Measurements from ENCODE around the gene SPINT4. TPM values are rescaled to one million over a fixed set of nuclear protein-coding genes. Genes with fewer than 3 reads are reported as not detected.

SPINT4 gene
- polyA plus RNA-seq, 1 donor (not counting 4 experiments of a cell fraction or from before 2014, with no cell fraction given), result not detected

- Histone ChIP-seq H4K20me1 (ENCODE audit: control insufficient read depth, extremely low read depth, insufficient read depth, low read length) (no peaks in the 10 kb centered on the region), H3K27ac (ENCODE audit: control insufficient read depth, insufficient read depth, low read length) (no peak overlapping the region), H3K4me3 (ENCODE audit: control insufficient read depth in 2 of 3, extremely low read depth in 1 of 3, insufficient read depth in 2 of 3, low read depth in 1 of 3, low read length in 3 of 3) (no peak overlapping the region), H3K9me1 (ENCODE audit: control insufficient read depth, extremely low read depth, insufficient read depth, low read length) (no peaks in the 10 kb centered on the region), H3K36me3 (ENCODE audit: control insufficient read depth in 2 of 2, extremely low read depth in 1 of 2, insufficient read depth in 2 of 2, low read length in 2 of 2) (no peaks in the 10 kb centered on the region), H2AFZ (ENCODE audit: control insufficient read depth, low read length) (no peak overlapping the region), H3K79me2 (ENCODE audit: control insufficient read depth, insufficient read depth, low read length) (no peaks in the 10 kb centered on the region), H3K9me3 (ENCODE audit: control insufficient read depth, low read depth, low read length) (no peaks in the 10 kb centered on the region), H3K9ac (ENCODE audit: control insufficient read depth, extremely low read depth, insufficient read depth, low read length) (no peak overlapping the region), H3K27me3 (ENCODE audit: control insufficient read depth, extremely low read depth, insufficient read depth, low read length) (no peaks in the 10 kb centered on the region), H3K4me2 (ENCODE audit: control insufficient read depth, extremely low read depth, insufficient read depth, low read depth, low read length) (no peak overlapping the region), H3K4me1 (ENCODE audit: control insufficient read depth, extremely low read depth, insufficient read depth, low read length) (no peaks in the 10 kb centered on the region)
- DNase-seq (ENCODE audit: low read depth, low spot score) (no peak), FAIRE-seq (no peak)
- no peak for TF ChIP-seq CTCF (optimal IDR thresholded peaks at IDR 0.05 in 1 of 3, IDR thresholded peaks at IDR 0.05 in 1 of 3, conservative IDR thresholded peaks at IDR 0.05 in 1 of 3; ENCODE audit: extremely low read depth in 1 of 3, insufficient read depth in 2 of 3, low read length in 3 of 3)
- no peak for TF ChIP-seq EZH2 (IDR thresholded peaks at IDR 0.05; ENCODE audit: low read length)
- dilution Hi-C loops (cut with MboI; ENCODE audit: extremely low pct_ligation_motif_present, low sequenced_read_pairs), result no loop called here
Observed at GRCh38 chr20:45765980-45766379, 43.8 kb downstream of the SPINT4 start.

- no peak overlapping the region for H3K4me2 ChIP-seq (ENCODE audit: control insufficient read depth, extremely low read depth, insufficient read depth, low read depth, low read length)
- H2AFZ ChIP-seq (ENCODE audit: control insufficient read depth, low read length), result no peak overlapping the region
- DNase-seq (ENCODE audit: low read depth, low spot score), result no peak
- H3K79me2 ChIP-seq (ENCODE audit: control insufficient read depth, insufficient read depth, low read length), result no peaks in the 10 kb centered on the region
- no peak for TF ChIP-seq EZH2 (IDR thresholded peaks at IDR 0.05; ENCODE audit: low read length)
- TF ChIP-seq CTCF (optimal IDR thresholded peaks at IDR 0.05 in 1 of 3, IDR thresholded peaks at IDR 0.05 in 1 of 3, conservative IDR thresholded peaks at IDR 0.05 in 1 of 3; ENCODE audit: extremely low read depth in 1 of 3, insufficient read depth in 2 of 3, low read length in 3 of 3), result no peak
- no peaks in the 10 kb centered on the region for H3K9me1 ChIP-seq (ENCODE audit: control insufficient read depth, extremely low read depth, insufficient read depth, low read length)
- no peaks in the 10 kb centered on the region for H3K27me3 ChIP-seq (ENCODE audit: control insufficient read depth, extremely low read depth, insufficient read depth, low read length)
- H3K36me3 ChIP-seq (ENCODE audit: control insufficient read depth in 2 of 2, extremely low read depth in 1 of 2, insufficient read depth in 2 of 2, low read length in 2 of 2), result no peaks in the 10 kb centered on the region
- no peak overlapping the region for H3K9ac ChIP-seq (ENCODE audit: control insufficient read depth, extremely low read depth, insufficient read depth, low read length)
- no peaks in the 10 kb centered on the region for H3K9me3 ChIP-seq (ENCODE audit: control insufficient read depth, low read depth, low read length)
- H3K27ac ChIP-seq (ENCODE audit: control insufficient read depth, insufficient read depth, low read length), result no peak overlapping the region
- dilution Hi-C loops (cut with MboI; ENCODE audit: extremely low pct_ligation_motif_present, low sequenced_read_pairs), result no loop called here
- H3K4me3 ChIP-seq (ENCODE audit: control insufficient read depth in 2 of 3, extremely low read depth in 1 of 3, insufficient read depth in 2 of 3, low read depth in 1 of 3, low read length in 3 of 3), result no peak overlapping the region
- no peaks in the 10 kb centered on the region for H3K4me1 ChIP-seq (ENCODE audit: control insufficient read depth, extremely low read depth, insufficient read depth, low read length)
- no peaks in the 10 kb centered on the region for H4K20me1 ChIP-seq (ENCODE audit: control insufficient read depth, extremely low read depth, insufficient read depth, low read length)
- no peak for FAIRE-seq
Observed at GRCh38 chr20:45768479-45768878, 46.3 kb downstream of the SPINT4 start.

Measured in keratinocyte (primary cell).